NOMO-1 treated with DMSO at 0.1 percent for 48 hours (cell line): ENCODE results near the gene PICK1.
"Not testable (repeated sequence)": the region's sequence is repeated elsewhere in the genome, so short reads cannot be mapped to it uniquely, and the experiment has no call there.

ENCODE experiments used
- DNase-seq: peaks from one replicate; lab custom pipeline; 2025; ENCODE audit not compliant: unreplicated experiment; lab: John Stamatoyannopoulos, UW

PICK1 gene

GRCh38 chr22:38030311-38031133 lies 26.7 kb upstream of the PICK1 start:
- no peak for DNase-seq

GRCh38 chr22:38031491-38031890 lies 25.7 kb upstream of the PICK1 start:
- no peak for DNase-seq

GRCh38 chr22:38032681-38033521 lies 24.3 kb upstream of the PICK1 start:
- DNase-seq = peak; percentile 62

- no peak for DNase-seq
These were observed 23.5 kb upstream of the PICK1 start for GRCh38 chr22:38033522-38034277.

- DNase-seq = peak; percentile 74
These were observed 22.8 kb upstream of the PICK1 start for GRCh38 chr22:38034278-38034882.

- no peak for DNase-seq
These were observed 22.2 kb upstream of the PICK1 start for GRCh38 chr22:38034884-38035529.

- no peak for DNase-seq
These were observed 21.7 kb upstream of the PICK1 start for GRCh38 chr22:38035530-38035885.

- no peak for DNase-seq
These were observed 20.7 kb upstream of the PICK1 start for GRCh38 chr22:38036392-38037062.

- not testable (repeated sequence) for DNase-seq
These were observed 19.6 kb upstream of the PICK1 start for GRCh38 chr22:38037367-38038150.

- no peak for DNase-seq
These were observed 18.8 kb upstream of the PICK1 start for GRCh38 chr22:38038426-38038825.

GRCh38 chr22:38038890-38039812 lies 18.1 kb upstream of the PICK1 start:
- DNase-seq = no peak

GRCh38 chr22:38040953-38041759 lies 16.0 kb upstream of the PICK1 start:
- DNase-seq = no peak

GRCh38 chr22:38041760-38042487 lies 15.3 kb upstream of the PICK1 start:
- peak; percentile 20 for DNase-seq

- no peak for DNase-seq
These were observed 14.8 kb upstream of the PICK1 start for GRCh38 chr22:38042488-38042790.

- DNase-seq = no peak
These were observed 13.8 kb upstream of the PICK1 start for GRCh38 chr22:38043151-38044039.
